Fibroblast of skin of left biceps (primary cell): Measurements from ENCODE around the gene SYNGAP1.
"Not testable (repeated sequence)": the region's sequence is repeated elsewhere in the genome, so short reads cannot be mapped to it uniquely, and the experiment has no call there.

ENCODE experiments used
- DNase-seq, 2 experiments: peaks; one replicate each; pipeline ENCODE4 v3.0.0-alpha.2; 2013; ENCODE audit warnings: low read depth in 2 of 2

The SYNGAP1 gene

GRCh38 chr6:33419580-33420490 lies at the start of gene SYNGAP1:
TSS of gene SYNGAP1 (plus strand) at chr6:33420065. CDS start at chr6:33420265, 200 bp downstream.
- DNase-seq = peak; percentile 43 to 44

- not testable (repeated sequence) for DNase-seq
Observed at GRCh38 chr6:33371901-33372300, 48.0 kb upstream of the SYNGAP1 start.

GRCh38 chr6:33372526-33373123 lies 47.2 kb upstream of the SYNGAP1 start:
- DNase-seq = no peak

- DNase-seq = no peak
Observed at GRCh38 chr6:33373960-33374910, 45.6 kb upstream of the SYNGAP1 start.

- DNase-seq = peak; percentile 75 to 78
Observed at GRCh38 chr6:33375143-33375671, 44.7 kb upstream of the SYNGAP1 start.

GRCh38 chr6:33377171-33377570 lies 42.7 kb upstream of the SYNGAP1 start:
- no peak for DNase-seq

- not testable (repeated sequence) for DNase-seq
Observed at GRCh38 chr6:33379184-33379583, 40.7 kb upstream of the SYNGAP1 start.

GRCh38 chr6:33380272-33380981 lies 39.4 kb upstream of the SYNGAP1 start:
- DNase-seq = no peak

GRCh38 chr6:33383427-33384185 lies 36.3 kb upstream of the SYNGAP1 start:
- DNase-seq = no peak

GRCh38 chr6:33384581-33385020 lies 35.3 kb upstream of the SYNGAP1 start:
- peak; percentile 36 to 41 for DNase-seq

GRCh38 chr6:33390173-33390572 lies 29.7 kb upstream of the SYNGAP1 start:
- DNase-seq = no peak

GRCh38 chr6:33390767-33391277 lies 29.0 kb upstream of the SYNGAP1 start:
- no peak for DNase-seq

- peak; percentile 99 to 100 for DNase-seq
Observed at GRCh38 chr6:33391278-33391921, 28.5 kb upstream of the SYNGAP1 start, which contains the start of gene KIFC1. TSS of gene KIFC1 (plus strand) at chr6:33391823. CDS start at chr6:33391986, 163 bp downstream.

GRCh38 chr6:33391922-33392594 lies 27.8 kb upstream of the SYNGAP1 start:
- no peak for DNase-seq

GRCh38 chr6:33392595-33392948 lies 27.3 kb upstream of the SYNGAP1 start:
- DNase-seq = no peak

GRCh38 chr6:33392979-33393378 lies 26.9 kb upstream of the SYNGAP1 start:
- no peak for DNase-seq

GRCh38 chr6:33397541-33397940 lies 22.3 kb upstream of the SYNGAP1 start:
- no peak for DNase-seq

- not testable (repeated sequence) for DNase-seq
Observed at GRCh38 chr6:33398601-33399000, 21.3 kb upstream of the SYNGAP1 start.

GRCh38 chr6:33399881-33400280 lies 20.0 kb upstream of the SYNGAP1 start:
- DNase-seq = not testable (repeated sequence)
